Stimulated activated CD8-positive, alpha-beta memory T cell treated with anti-CD3 and anti-CD28 coated beads, Interleukin-4, amount 100 ng/mL, for 24 hours (primary cell): ENCODE measurements around the gene TUBB2B.
"Not testable (repeated sequence)": the region's sequence is repeated elsewhere in the genome, so short reads cannot be mapped to it uniquely, and the experiment has no call there.

Source experiments
- DNase-seq: peaks from one replicate; pipeline ENCODE4 v3.0.0-alpha.2; 2020; ENCODE audit warnings: low read depth

The TUBB2B gene

DNA sequence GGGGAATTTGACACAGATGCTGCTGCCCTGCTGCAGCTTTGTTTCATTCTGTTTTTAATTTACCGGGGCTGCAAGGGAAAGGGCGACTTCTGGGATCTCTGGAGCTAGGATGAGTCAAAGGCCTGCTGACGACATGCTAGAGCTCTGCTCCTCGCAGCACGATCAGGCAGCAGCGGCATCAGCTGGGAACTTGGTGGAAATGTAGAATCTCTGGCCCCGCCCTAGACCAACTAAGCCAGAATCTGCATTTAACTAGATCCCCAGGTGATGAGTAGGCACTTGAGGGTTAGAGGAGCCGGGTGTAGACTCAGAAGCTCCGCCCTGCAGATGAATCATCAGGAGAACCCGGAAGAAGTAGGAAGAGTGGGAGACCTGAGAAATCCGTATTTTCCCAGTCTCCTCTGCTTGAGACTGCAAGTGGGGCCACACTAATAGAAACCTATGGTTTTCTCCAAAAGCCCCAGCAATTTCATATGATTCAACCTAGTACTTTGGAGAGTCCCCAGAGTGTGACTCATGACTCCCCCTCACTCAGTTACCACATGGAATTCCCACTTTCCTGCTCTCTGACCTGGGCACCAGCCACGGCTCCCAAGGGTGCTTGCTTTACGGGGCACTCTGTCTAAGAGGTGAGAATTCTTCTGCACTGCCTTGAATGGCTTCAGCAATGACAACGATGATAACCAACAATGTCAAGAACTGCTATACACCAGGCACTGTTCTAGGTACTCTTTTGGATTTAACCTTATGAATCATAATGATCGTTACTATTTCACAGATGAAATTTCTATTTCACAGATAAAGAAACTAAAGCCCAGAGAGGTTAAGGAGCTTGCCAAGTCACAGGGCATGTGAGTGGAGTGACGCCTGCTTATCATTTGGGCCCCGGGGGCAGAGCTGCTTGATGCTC is 18.1 kb downstream of the TUBB2B start:
- DNase-seq = peak; percentile 40

DNA sequence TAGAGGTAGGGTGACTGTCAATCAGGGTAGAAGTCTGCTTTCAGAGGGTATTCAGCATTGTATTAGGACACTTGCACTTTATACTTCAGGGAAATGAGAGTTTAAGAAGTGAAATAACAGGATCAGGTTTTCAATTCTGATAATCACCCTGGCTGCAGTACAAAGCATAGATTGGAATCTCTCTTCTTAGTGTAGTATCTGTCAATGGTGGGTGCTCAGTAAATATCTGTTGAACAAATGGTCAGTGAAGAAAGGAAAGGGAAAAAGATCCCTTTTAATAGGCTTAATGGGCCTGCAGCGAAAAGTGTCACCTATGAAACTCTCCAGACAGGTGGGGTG is 18.7 kb downstream of the TUBB2B start:
- no peak for DNase-seq

DNA sequence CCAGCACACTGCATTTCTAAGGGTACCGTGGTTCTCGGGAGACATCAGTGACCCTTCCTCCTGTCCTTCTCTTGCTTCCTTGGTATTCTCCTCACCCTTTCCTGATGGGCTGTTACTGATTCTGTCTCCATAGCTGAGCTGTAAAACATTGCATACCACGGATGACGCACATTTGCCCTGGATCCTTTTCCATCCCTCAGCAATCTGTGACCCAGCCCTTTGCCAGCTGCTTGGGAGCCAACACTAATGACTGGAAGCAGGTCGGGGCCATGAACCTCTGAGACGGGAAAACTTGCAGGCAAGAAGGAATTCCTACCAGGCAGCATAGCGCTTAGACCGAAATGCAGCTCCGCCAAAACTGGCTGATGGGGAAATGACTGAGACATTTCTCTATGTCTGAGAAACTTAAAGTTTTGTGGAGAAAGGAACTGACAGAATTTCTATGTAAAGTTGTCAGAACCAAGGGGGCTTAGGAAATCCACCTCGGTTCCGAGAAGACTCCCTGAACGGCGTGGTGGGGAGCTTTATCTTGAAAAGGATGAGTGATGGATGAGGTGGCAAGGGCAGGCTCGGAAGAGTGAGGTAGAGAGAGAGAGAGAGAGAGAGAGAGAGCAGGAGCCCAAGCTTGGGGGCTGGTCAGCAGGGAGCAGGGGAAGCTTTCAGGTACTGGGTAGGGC is 19.2 kb downstream of the TUBB2B start:
- DNase-seq = no peak

DNA sequence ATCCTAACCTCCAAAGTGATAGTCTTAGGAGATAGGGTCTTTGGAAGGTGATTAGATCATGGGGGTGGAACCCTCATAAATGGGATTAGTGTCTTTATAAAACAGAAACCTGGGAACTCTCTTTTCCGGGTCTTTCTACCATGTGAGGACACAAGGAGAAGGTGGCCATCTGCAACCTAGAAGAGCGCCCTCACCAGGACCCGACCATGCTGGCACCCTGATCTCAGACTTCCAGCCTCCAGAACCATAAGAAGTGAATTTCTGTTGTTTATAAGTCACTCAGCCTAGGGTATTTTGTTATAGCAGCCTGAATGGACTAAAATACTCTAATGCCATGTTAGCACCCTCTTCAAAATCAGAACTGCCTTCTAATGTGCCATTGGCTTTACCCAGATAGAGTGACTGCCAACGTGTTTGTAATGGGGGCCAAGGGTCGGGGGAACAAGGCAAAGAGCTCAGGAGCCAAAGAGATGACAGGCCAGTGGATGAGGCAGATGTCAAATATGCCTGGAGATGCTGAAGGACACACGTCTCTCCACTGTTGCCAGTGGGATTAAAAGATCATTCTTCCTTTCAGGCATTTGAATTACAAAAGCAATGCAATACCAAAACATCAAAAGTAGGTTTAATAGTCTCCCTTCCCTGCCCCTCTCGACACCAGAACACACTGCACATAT is 21.0 kb downstream of the TUBB2B start:
- no peak for DNase-seq

DNA sequence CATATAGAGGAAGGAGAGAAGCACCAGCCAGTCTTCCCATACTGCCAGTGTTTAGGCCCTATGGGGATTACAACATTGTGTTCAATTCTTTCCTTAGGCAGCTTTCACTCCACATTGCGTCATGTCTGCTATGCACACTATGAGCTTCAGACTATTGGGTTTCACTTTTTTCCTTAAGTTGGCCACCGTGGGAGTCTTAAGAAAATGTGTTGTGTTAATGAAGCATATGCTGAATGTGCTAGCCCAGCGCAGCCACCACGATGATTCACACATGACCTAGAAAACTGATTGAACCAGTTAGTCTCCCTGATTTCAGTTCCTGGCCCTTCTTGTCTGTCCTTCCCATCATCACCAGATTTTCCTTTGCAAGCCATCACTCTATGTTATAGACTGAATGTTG is 21.5 kb downstream of the TUBB2B start:
- DNase-seq = no peak

DNA sequence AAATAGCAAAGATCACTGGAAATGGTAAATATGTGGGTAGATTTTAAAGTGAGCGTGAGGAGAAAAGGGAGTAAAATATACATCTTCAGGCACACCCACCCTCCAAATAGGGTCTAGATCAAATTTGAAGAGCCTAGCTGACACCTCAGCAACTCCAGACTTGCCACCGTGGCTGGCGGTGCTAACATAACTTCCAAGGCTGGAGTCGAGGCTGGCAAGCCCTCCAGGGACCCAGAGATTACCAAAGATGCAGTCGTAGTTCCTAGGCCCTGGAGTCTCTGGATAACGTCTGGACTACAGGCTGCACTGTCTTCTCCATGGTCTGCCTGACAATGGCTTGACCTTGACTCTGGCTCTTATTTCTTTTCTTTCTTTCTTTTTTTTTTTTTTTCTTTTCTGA is 22.5 kb downstream of the TUBB2B start:
- no peak for DNase-seq

DNA sequence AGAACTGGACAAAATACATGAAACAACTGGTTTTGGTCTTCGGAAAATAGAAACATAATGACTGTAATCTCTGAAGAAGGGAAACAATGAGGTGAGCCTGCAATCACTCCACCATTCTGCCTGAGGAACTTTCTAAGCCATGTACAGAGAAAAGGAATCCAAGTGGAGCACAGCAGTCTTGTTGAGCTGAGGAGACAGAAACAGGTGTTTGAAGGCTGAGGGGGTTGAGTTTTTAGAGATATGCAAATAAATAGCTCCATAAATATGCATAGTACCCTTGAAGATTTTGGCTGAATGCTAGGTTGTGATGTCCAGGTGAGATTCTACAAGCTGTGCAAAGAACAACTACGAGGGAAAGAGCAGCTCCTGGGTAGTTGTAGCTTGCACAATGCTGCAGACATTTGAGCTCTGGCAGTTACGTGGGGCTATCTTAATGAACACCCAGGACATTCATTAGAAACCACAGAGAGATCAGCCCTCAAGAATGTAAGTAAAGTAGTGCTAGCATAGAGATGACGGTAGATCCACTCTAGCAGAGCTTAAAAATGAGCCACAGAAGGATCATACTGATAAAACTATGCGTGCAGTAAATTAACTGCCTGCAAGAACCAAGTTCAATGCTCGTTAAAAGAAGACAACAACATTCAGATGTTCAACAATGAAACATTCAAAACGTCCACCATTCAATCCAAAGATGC is 24.3 kb downstream of the TUBB2B start:
- DNase-seq = no peak

DNA sequence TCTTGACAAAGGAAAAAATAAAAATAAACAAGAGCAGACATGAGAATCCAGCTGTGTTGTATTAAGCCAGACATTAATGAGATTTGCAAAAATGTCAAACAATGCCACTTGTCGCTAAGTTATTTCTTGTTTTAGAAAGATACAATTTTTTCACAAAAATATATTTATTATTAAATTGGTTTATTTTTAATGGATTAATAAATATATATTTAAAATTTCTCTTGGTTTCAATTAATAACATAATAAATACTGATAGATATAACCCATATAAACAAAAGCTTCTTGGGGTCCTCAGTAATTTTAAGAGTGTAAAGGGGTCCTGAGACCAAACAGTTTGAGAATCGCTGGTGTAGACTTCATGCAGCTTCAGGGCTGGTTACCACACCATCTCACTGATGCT is 26.1 kb downstream of the TUBB2B start:
- no peak for DNase-seq

DNA sequence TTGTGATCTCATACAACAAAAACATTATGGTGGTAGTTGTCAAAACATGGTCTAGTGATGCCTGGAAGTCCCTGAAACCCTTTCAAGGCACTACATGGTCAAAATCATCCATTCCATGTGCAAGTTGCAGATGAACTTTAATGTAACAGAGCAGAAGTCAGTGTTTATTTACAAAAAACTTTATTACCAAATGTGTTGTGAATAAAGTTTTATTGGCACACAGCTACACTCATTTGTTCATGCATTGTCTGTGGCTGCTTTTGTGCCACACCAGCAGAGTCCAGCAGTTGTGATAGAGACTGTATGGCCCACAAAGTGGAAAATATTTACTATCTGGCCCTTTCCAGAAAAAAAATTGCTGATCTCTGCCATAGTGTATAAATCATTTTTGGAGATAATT is 26.8 kb downstream of the TUBB2B start:
- DNase-seq = no peak

DNA sequence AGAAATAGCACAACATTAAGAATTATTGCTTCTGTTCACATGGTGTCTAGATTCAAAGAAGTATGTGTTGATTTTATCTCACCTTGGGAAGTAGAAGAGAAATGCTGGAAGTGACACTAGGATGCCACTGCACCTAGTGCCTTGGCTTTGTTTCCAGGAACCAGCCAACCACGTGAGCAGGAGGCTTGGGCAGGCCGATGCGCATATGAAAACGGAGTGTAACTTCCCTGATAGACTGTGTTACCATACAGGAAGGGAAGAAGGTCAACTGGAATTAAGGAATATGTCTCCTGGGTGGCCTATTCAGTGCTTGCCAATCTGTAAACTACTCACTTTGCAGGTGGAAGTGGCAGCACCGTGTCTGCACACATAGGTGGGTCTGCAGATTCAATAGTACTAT is 28.1 kb downstream of the TUBB2B start:
- no peak for DNase-seq

DNA sequence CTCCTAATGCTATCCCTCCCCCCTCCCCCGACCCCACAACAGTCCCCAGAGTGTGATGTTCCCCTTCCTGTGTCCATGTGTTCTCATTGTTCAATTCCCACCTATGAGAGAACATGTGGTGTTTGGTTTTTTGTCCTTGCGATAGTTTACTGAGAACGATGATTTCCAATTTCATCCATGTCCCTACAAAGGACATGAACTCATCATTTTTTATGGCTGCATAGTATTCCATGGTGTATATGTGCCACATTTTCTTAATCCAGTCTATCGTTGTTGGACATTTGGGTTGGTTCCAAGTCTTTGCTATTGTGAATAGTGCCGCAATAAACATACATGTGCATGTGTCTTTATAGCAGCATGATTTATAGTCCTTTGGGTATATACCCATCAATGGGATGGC is 29.7 kb downstream of the TUBB2B start:
- DNase-seq = not testable (repeated sequence)

DNA sequence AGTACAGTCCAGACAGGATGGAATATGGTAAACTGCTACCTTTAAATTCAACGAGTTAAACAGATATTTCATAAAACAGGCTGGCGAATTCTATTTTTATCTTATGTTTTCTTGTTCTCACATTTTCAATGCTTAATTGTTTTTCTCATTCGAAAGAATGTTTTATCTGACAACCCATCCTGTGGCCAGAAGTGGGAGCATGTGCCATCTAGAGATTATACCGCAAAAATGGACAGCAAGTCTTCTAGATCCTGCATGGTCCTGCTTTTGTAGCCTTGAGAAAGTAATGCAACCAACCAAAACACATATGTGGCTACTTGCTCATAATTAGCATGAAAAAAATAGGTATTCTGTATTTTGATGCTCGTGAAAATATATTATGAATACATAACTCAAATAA is 30.7 kb downstream of the TUBB2B start:
- no peak for DNase-seq

DNA sequence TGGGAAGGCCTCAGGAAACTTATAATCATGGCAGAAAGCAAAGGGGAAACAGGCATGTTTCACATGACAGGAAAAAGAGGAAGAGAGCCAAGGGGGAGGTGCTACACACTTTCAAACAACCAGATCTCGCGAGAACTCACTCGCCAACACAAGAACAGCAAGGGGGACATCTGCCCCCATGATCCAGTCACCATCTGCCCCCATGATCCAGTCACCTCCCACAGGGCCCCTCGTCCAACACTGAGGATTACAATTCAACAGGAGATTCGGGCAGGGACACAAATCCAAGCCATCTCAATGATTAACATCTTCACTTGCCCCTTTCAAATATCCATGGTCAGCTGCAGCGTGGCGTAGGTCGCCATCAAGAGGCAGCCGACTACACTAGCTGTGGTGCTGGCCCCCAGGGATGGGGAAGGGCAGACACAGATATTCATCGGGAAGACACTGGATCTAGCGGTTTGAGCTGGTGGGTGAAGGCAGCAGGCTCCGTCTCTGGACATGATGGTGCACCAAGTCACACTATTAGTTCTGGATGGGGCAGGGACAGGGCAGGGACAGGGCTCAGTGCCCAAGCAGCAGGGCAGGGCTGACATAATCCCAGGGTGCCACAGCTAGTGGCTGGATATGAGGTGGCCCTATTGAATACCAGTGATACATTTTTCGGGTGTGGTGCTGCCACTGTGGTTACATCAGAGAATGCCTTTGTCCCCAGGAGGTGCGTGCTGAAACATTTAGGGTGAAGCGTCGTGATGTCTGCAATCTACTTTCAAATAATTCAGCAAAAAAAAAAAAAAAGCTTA is 31.6 kb downstream of the TUBB2B start:
- no peak for DNase-seq

DNA sequence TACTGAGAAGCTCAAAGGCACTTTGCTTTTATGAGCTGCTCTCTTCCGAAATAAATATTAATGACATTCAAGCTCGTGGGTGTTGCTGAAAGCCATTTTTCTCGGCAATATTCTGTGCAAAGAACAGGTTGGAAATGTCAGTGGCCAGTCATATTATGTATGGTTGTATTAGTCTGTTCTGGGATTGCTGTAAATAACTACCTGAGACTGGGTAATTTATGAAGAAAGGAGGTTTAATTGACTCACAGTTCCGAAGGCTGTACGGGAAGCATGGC is 32.1 kb downstream of the TUBB2B start:
- DNase-seq = no peak

DNA sequence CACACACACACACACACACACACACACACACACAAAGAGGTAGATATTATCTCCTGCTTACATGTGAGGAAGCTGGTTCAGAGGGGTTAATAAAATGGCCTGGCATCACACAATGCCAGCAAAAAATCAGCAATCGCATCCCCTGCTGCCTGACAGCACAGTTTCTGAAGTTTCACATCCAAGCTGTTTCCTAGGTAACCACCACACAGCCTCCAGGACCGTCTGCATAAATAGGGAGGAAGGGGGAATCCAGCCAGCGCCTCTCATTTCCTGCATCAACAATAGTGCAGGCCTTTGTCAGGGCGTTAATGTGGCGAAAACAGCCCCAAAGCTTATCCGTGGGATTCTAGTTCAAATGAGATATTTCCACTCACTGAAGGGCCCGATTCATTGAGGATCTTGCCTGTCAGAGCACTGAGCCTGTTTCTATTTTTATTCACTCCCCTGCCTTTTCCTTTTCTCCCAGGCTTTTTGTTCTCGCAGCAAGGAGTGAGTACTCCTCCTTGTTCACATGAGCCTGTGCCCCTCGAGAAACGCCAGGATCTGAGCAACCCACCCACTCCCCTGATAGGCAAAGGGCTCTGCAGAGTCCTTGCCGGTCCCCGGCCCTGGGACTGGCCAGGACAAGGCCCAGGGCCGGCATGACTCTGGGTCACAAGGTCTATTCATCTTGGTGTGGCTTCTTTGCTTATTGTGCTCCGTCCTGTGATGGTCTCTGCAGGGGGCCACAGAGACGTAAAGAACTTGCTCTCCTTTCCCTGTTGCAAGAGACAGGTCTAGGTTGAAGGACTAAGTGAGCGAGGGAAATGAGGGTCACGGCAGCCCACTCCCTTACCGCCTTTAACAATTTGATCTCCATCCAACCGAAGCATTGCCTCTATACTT is 32.7 kb downstream of the TUBB2B start:
- DNase-seq = no peak

DNA sequence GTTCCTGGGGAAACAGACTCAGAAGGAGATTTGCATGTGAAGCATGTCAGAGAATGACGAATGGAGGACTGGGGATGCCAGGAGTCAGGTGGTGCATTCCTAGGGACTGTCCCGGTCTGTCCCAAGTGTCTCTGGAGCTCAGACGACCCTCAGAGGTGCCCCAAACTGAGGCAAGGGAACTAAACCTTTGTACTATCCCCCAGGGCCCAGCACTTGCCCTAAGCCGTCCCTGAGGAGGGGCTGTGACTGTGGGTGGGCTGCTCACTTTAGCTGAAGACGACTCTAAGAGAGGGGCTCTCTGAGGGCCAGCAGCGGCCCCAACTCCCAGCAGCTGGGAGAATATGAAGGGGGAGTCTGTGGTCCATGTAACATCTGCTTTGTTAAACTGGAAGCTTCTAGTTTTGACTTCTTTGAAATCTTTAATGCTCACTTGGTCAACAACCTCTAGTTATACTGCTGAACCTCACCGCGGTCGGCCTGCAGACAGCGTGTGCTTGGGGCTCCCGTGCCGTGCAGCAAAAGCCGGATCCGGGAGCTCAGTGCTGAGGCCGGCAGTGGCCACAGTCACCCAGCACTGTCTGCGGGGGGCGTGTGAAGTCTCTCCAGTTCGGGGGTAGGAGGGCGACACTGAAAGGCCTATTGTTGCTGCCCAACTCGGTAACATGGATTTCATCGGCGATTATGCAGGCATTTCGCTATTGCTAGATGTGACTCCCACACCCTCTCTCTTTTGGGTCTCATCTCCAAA is 34.2 kb downstream of the TUBB2B start:
- no peak for DNase-seq

DNA sequence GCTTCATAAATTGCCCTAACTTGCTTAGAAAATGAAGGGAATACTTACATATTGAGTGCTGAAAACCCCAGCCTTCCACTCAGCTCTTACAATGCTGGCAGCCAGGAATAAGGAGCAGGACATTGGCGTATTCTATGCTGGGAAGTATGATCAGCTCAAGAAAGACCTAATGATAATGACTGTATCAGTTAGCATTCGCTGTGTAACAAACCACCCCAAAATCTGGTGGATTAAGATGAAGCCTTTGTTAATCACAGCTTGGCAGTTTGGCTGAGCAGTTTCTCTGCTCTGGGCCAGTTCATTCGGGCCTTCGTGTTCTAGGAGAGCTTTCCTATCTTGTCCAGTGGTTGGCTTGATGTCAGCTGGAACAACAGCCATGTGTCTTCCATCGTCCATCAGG is 36.7 kb downstream of the TUBB2B start:
- DNase-seq = no peak

DNA sequence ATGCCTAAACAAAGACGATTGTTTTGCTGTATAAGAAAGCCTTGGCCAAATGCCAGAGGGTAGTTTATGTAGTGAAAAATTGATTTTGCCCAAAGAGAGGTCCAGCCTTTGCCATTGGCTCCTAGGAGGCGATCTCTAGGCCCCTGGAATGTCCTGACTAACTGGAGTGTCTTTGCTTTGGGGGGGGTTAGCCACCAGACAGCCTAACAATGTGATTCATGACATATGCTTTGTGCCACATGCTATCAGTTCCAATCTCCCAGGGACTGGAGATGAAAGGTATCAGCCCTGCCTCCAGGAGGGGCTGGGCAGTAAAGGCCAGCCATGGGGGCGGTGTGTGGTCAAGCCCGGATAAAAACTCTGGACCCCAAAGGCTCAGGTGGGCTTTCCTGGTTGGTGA is 37.4 kb downstream of the TUBB2B start:
- DNase-seq = no peak

DNA sequence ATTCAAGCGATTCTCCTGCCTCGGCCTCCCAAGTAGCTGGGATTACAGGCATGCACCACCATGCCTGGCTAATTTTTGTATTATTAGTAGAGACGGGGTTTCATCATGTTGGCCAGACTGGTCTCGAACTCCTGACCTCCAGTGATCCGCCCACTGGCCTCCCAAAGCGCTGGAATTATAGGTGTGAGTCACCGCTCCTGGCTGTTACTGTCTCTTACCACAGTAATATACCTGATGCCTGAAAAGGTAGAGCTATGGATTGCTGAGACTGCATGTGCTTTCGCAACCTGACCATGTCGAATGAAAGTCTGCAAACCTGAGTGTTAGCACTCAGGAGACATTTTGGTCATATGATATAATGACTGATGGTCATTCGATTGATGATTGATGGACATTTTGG is 38.3 kb downstream of the TUBB2B start:
- not testable (repeated sequence) for DNase-seq

DNA sequence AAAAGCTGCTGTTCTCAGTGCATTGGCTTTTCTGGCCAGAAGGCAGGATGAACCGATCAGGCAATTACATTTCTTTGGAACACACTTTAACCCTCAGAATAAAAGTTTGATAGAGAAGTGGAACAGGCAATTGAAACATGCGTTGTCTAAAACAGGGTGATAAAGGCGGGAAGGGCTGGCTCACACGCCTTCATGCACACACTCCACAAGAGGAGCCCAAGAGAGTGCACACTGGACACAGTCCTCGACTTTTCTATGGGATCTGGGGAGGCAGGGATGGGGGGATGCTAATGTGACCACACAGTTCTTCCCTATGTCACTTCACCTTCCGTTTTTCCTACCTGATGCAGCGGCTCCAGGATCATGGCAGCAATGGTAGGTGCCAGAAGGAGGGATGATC is 39.2 kb downstream of the TUBB2B start:
- DNase-seq = no peak
